ENCODE measurements around the gene IL1RAPL1. TPM values are rescaled to one million over a fixed set of nuclear protein-coding genes. Genes with fewer than 3 reads are reported as not detected.

Gene IL1RAPL1
- total RNA-seq, 5 donors from 2014 or later (not counting 1 experiment from before 2014, with no cell fraction given) = not detected

- no peak overlapping the region for H3K4me3 ChIP-seq (ENCODE audit: control insufficient read depth in 1 of 2, extremely low read depth in 1 of 2, low read length in 1 of 2)
- H3K27ac Mint-ChIP-seq = no peak overlapping the region
- no peaks in the 10 kb centered on the region for H3K4me1 ChIP-seq (ENCODE audit: control insufficient read depth in 1 of 2, extremely low read depth in 1 of 2, insufficient read depth in 2 of 2, low read length in 2 of 2)
- DNase-seq (no peak), ATAC-seq (replicated peaks in 1 of 4) (no peak)
- no peaks in the 10 kb centered on the region for H3K4me1 Mint-ChIP-seq
- no peak overlapping the region for H3K4me3 Mint-ChIP-seq
- H3K27ac ChIP-seq (ENCODE audit: low read length) = no peak overlapping the region
- peaks cover 0 to 3% of the 10 kb centered on the region in 2 donors for H3K27me3 Mint-ChIP-seq
- POLR2A ChIA-PET = no interaction called here
- peaks cover 0 to 5% (median 0%) of the 10 kb centered on the region in 3 donors for H3K9me3 Mint-ChIP-seq
- H3K36me3 ChIP-seq (ENCODE audit: control insufficient read depth in 2 of 2, extremely low read depth in 1 of 2, insufficient read depth in 1 of 2, low read length in 1 of 2) = no peaks in the 10 kb centered on the region
- no peaks in the 10 kb centered on the region for H3K36me3 Mint-ChIP-seq
- WGBS (ENCODE audit: insufficient coverage) = no CpG with 5 or more reads among the region's 3 CpGs
- CTCF ChIA-PET = no interaction called here
- no peaks in the 10 kb centered on the region for H3K27me3 ChIP-seq (replicated peaks in 1 of 2; ENCODE audit: control insufficient read depth in 2 of 2, extremely low read depth in 1 of 2, insufficient read depth in 2 of 2, low read length in 1 of 2)
- no peaks in the 10 kb centered on the region for H3K9me3 ChIP-seq
Measured at GRCh38 chrX:29870608-29871007, 1283.4 kb downstream of the IL1RAPL1 start.

GRCh38 chrX:29872831-29873230, 1285.6 kb downstream of the IL1RAPL1 start:
- Mint-ChIP-seq H3K9me3 (peaks cover 0 to 8% (median 0%) of the 10 kb centered on the region in 3 donors), H3K27ac (no peak overlapping the region), H3K36me3 (no peaks in the 10 kb centered on the region), H3K27me3 (peaks cover 0 to 9% of the 10 kb centered on the region in 2 donors), H3K4me3 (no peak overlapping the region), H3K4me1 (no peaks in the 10 kb centered on the region)
- ChIA-PET CTCF (no interaction called here), POLR2A (no interaction called here)
- Histone ChIP-seq H3K36me3 (ENCODE audit: control insufficient read depth in 2 of 2, extremely low read depth in 1 of 2, insufficient read depth in 1 of 2, low read length in 1 of 2) (no peaks in the 10 kb centered on the region), H3K4me1 (ENCODE audit: control insufficient read depth in 1 of 2, extremely low read depth in 1 of 2, insufficient read depth in 2 of 2, low read length in 2 of 2) (no peaks in the 10 kb centered on the region), H3K4me3 (ENCODE audit: control insufficient read depth in 1 of 2, extremely low read depth in 1 of 2, low read length in 1 of 2) (no peak overlapping the region), H3K27ac (ENCODE audit: low read length) (no peak overlapping the region), H3K9me3 (no peaks in the 10 kb centered on the region), H3K27me3 (replicated peaks in 1 of 2; ENCODE audit: control insufficient read depth in 2 of 2, extremely low read depth in 1 of 2, insufficient read depth in 2 of 2, low read length in 1 of 2) (no peaks in the 10 kb centered on the region)
- ATAC-seq (replicated peaks in 1 of 4) (no peak), DNase-seq (no peak)
- WGBS (ENCODE audit: insufficient coverage) = no CpG with 5 or more reads among the region's 2 CpGs

GRCh38 chrX:29876733-29877132, 1289.5 kb downstream of the IL1RAPL1 start:
- Histone ChIP-seq H3K27me3 (replicated peaks in 1 of 2; ENCODE audit: control insufficient read depth in 2 of 2, extremely low read depth in 1 of 2, insufficient read depth in 2 of 2, low read length in 1 of 2) (no peaks in the 10 kb centered on the region), H3K4me1 (ENCODE audit: control insufficient read depth in 1 of 2, extremely low read depth in 1 of 2, insufficient read depth in 2 of 2, low read length in 2 of 2) (no peaks in the 10 kb centered on the region), H3K36me3 (ENCODE audit: control insufficient read depth in 2 of 2, extremely low read depth in 1 of 2, insufficient read depth in 1 of 2, low read length in 1 of 2) (no peaks in the 10 kb centered on the region), H3K4me3 (ENCODE audit: control insufficient read depth in 1 of 2, extremely low read depth in 1 of 2, low read length in 1 of 2) (no peak overlapping the region), H3K9me3 (no peaks in the 10 kb centered on the region), H3K27ac (ENCODE audit: low read length) (no peak overlapping the region)
- no peak for ATAC-seq (replicated peaks in 1 of 4)
- no peak for DNase-seq
- CTCF ChIA-PET = no interaction called here
- H3K4me3 Mint-ChIP-seq = no peak overlapping the region
- H3K9me3 Mint-ChIP-seq = peaks cover 0 to 3% (median 0%) of the 10 kb centered on the region in 3 donors
- no peaks in the 10 kb centered on the region for H3K36me3 Mint-ChIP-seq
- no peak overlapping the region for H3K27ac Mint-ChIP-seq
- no CpG with 5 or more reads among the region's 4 CpGs for WGBS (ENCODE audit: insufficient coverage)
- H3K4me1 Mint-ChIP-seq = no peaks in the 10 kb centered on the region
- peaks cover 0 to 6% of the 10 kb centered on the region in 2 donors for H3K27me3 Mint-ChIP-seq
- POLR2A ChIA-PET = no interaction called here

- H3K27me3 ChIP-seq (replicated peaks in 1 of 2; ENCODE audit: control insufficient read depth in 2 of 2, extremely low read depth in 1 of 2, insufficient read depth in 2 of 2, low read length in 1 of 2) = no peaks in the 10 kb centered on the region
- H3K9me3 ChIP-seq = no peaks in the 10 kb centered on the region
- no peak overlapping the region for H3K4me3 ChIP-seq (ENCODE audit: control insufficient read depth in 1 of 2, extremely low read depth in 1 of 2, low read length in 1 of 2)
- H3K4me3 Mint-ChIP-seq = no peak overlapping the region
- DNase-seq (no peak), ATAC-seq (replicated peaks in 1 of 4) (no peak)
- no peaks in the 10 kb centered on the region for H3K36me3 Mint-ChIP-seq
- no CpG with 5 or more reads among the region's 3 CpGs for WGBS (ENCODE audit: insufficient coverage)
- ChIA-PET POLR2A (no interaction called here), CTCF (no interaction called here)
- peaks cover 0 to 3% of the 10 kb centered on the region in 2 donors for H3K27me3 Mint-ChIP-seq
- H3K4me1 ChIP-seq (ENCODE audit: control insufficient read depth in 1 of 2, extremely low read depth in 1 of 2, insufficient read depth in 2 of 2, low read length in 2 of 2) = no peaks in the 10 kb centered on the region
- no peaks in the 10 kb centered on the region for H3K36me3 ChIP-seq (ENCODE audit: control insufficient read depth in 2 of 2, extremely low read depth in 1 of 2, insufficient read depth in 1 of 2, low read length in 1 of 2)
- peaks cover 0 to 11% (median 9%) of the 10 kb centered on the region in 3 donors for H3K9me3 Mint-ChIP-seq
- no peak overlapping the region for H3K27ac ChIP-seq (ENCODE audit: low read length)
- no peaks in the 10 kb centered on the region for H3K4me1 Mint-ChIP-seq
- no peak overlapping the region for H3K27ac Mint-ChIP-seq
Measured at GRCh38 chrX:29880977-29881376, 1293.7 kb downstream of the IL1RAPL1 start.

GRCh38 chrX:29890004-29890403, 1302.8 kb downstream of the IL1RAPL1 start:
- Mint-ChIP-seq H3K4me3 (no peak overlapping the region), H3K27ac (no peak overlapping the region), H3K36me3 (no peaks in the 10 kb centered on the region), H3K4me1 (no peaks in the 10 kb centered on the region), H3K9me3 (peaks cover 0 to 2% (median 2%) of the 10 kb centered on the region in 3 donors), H3K27me3 (no peaks in the 10 kb centered on the region)
- H3K9me3 ChIP-seq = no peaks in the 10 kb centered on the region
- ChIA-PET POLR2A (no interaction called here), CTCF (no interaction called here)
- H3K27ac ChIP-seq (ENCODE audit: low read length) = no peak overlapping the region
- H3K27me3 ChIP-seq (replicated peaks in 1 of 2; ENCODE audit: control insufficient read depth in 2 of 2, extremely low read depth in 1 of 2, insufficient read depth in 2 of 2, low read length in 1 of 2) = peaks cover 0 to 3% of the 10 kb centered on the region in 2 experiments
- H3K4me3 ChIP-seq (ENCODE audit: control insufficient read depth in 1 of 2, extremely low read depth in 1 of 2, low read length in 1 of 2) = no peak overlapping the region
- no peaks in the 10 kb centered on the region for H3K36me3 ChIP-seq (ENCODE audit: control insufficient read depth in 2 of 2, extremely low read depth in 1 of 2, insufficient read depth in 1 of 2, low read length in 1 of 2)
- ATAC-seq (replicated peaks in 1 of 4) (no peak), DNase-seq (no peak)
- no peaks in the 10 kb centered on the region for H3K4me1 ChIP-seq (ENCODE audit: control insufficient read depth in 1 of 2, extremely low read depth in 1 of 2, insufficient read depth in 2 of 2, low read length in 2 of 2)
- no CpG with 5 or more reads among the region's 2 CpGs for WGBS (ENCODE audit: insufficient coverage)

- no peak for DNase-seq
- Mint-ChIP-seq H3K36me3 (no peaks in the 10 kb centered on the region), H3K27ac (no peak overlapping the region), H3K4me3 (no peak overlapping the region), H3K4me1 (no peaks in the 10 kb centered on the region), H3K27me3 (no peaks in the 10 kb centered on the region), H3K9me3 (no peaks in the 10 kb centered on the region)
- no peaks in the 10 kb centered on the region for H3K4me1 ChIP-seq (ENCODE audit: control insufficient read depth in 1 of 2, extremely low read depth in 1 of 2, insufficient read depth in 2 of 2, low read length in 2 of 2)
- POLR2A ChIA-PET = no interaction called here
- no peaks in the 10 kb centered on the region for H3K9me3 ChIP-seq
- CTCF ChIA-PET = no interaction called here
- no peak overlapping the region for H3K27ac ChIP-seq (ENCODE audit: low read length)
- H3K36me3 ChIP-seq (ENCODE audit: control insufficient read depth in 2 of 2, extremely low read depth in 1 of 2, insufficient read depth in 1 of 2, low read length in 1 of 2) = no peaks in the 10 kb centered on the region
- WGBS (ENCODE audit: insufficient coverage) = 60% methylated on average over 1 of the region's 2 CpGs
- H3K27me3 ChIP-seq (replicated peaks in 1 of 2; ENCODE audit: control insufficient read depth in 2 of 2, extremely low read depth in 1 of 2, insufficient read depth in 2 of 2, low read length in 1 of 2) = peaks cover 0 to 3% of the 10 kb centered on the region in 2 experiments
- no peak for ATAC-seq (replicated peaks in 1 of 4)
- H3K4me3 ChIP-seq (ENCODE audit: control insufficient read depth in 1 of 2, extremely low read depth in 1 of 2, low read length in 1 of 2) = no peak overlapping the region
Measured at GRCh38 chrX:29890646-29891200, 1303.5 kb downstream of the IL1RAPL1 start.

- ATAC-seq (replicated peaks in 1 of 4) (no peak), DNase-seq (no peak)
- no peaks in the 10 kb centered on the region for H3K4me1 Mint-ChIP-seq
- Histone ChIP-seq H3K9me3 (no peaks in the 10 kb centered on the region), H3K4me1 (ENCODE audit: control insufficient read depth in 1 of 2, extremely low read depth in 1 of 2, insufficient read depth in 2 of 2, low read length in 2 of 2) (no peaks in the 10 kb centered on the region), H3K27me3 (replicated peaks in 1 of 2; ENCODE audit: control insufficient read depth in 2 of 2, extremely low read depth in 1 of 2, insufficient read depth in 2 of 2, low read length in 1 of 2) (no peaks in the 10 kb centered on the region), H3K36me3 (ENCODE audit: control insufficient read depth in 2 of 2, extremely low read depth in 1 of 2, insufficient read depth in 1 of 2, low read length in 1 of 2) (no peaks in the 10 kb centered on the region), H3K4me3 (ENCODE audit: control insufficient read depth in 1 of 2, extremely low read depth in 1 of 2, low read length in 1 of 2) (no peak overlapping the region), H3K27ac (ENCODE audit: low read length) (no peak overlapping the region)
- POLR2A ChIA-PET = no interaction called here
- no CpG with 5 or more reads among the region's 3 CpGs for WGBS (ENCODE audit: insufficient coverage)
- CTCF ChIA-PET = no interaction called here
- H3K9me3 Mint-ChIP-seq = peaks cover 0 to 4% (median 2%) of the 10 kb centered on the region in 3 donors
- H3K27me3 Mint-ChIP-seq = peaks cover 0 to 8% of the 10 kb centered on the region in 2 donors
- no peaks in the 10 kb centered on the region for H3K36me3 Mint-ChIP-seq
- H3K27ac Mint-ChIP-seq = no peak overlapping the region
- H3K4me3 Mint-ChIP-seq = no peak overlapping the region
Measured at GRCh38 chrX:29902004-29902403, 1314.8 kb downstream of the IL1RAPL1 start.

Measured in T-cell (primary cell).